Neuronal stem cell (in vitro differentiated cells): Measurements from ENCODE around the gene STIP1.

Experiments used
- DNase-seq: peaks from one replicate; pipeline ENCODE4 v3.0.0-alpha.2; 2013; ENCODE audit warnings: low spot score
- H2AFZ ChIP-seq: one replicate; pipeline ENCODE4 v1.6.1; 2013; ENCODE audit warnings: mild to moderate bottlenecking, low read length, inconsistent platforms
- H2AK5ac ChIP-seq: 2 replicates; pipeline ENCODE4 v1.6.1; 2013; ENCODE audit warnings: low read depth, mild to moderate bottlenecking, inconsistent platforms, low read length, moderate library complexity, mixed read lengths
- H2BK120ac ChIP-seq: 2 replicates; pipeline ENCODE4 v1.6.1; 2013; ENCODE audit warnings: low read depth, mild to moderate bottlenecking, inconsistent platforms, low read length, moderate library complexity, mixed read lengths
- H2BK12ac ChIP-seq: one replicate; pipeline ENCODE4 v1.6.1; 2013; ENCODE audit warnings: low read length, inconsistent platforms
- H2BK15ac ChIP-seq: 2 replicates; pipeline ENCODE4 v1.6.1; 2013; ENCODE audit warnings: mild to moderate bottlenecking, low read length, inconsistent platforms, mixed read lengths
- H2BK5ac ChIP-seq: one replicate; pipeline ENCODE4 v1.6.1; 2013; ENCODE audit warnings: inconsistent platforms, mild to moderate bottlenecking, low read length, moderate library complexity
- H3K14ac ChIP-seq: one replicate; pipeline ENCODE4 v1.6.1; 2013; ENCODE audit warnings: low read length, inconsistent platforms
- H3K18ac ChIP-seq: 2 replicates; pipeline ENCODE4 v1.6.1; 2013; ENCODE audit warnings: low read length, inconsistent platforms
- H3K23ac ChIP-seq: 2 replicates; pipeline ENCODE4 v1.6.1; 2013; ENCODE audit warnings: low read depth, mild to moderate bottlenecking, mixed read lengths, low read length, inconsistent platforms; ENCODE audit not compliant: poor library complexity
- H3K27ac ChIP-seq: replicated peaks from 3 replicates; pipeline ENCODE4 v1.5.1; 2013; ENCODE audit warnings: low read length, inconsistent platforms
- H3K27me3 ChIP-seq, 3 experiments: 2 replicates each; pipeline ENCODE4 v1.6.1; 2013; ENCODE audit warnings: low read length in 3 of 3, mild to moderate bottlenecking in 2 of 3, inconsistent platforms in 1 of 3, low read depth in 1 of 3, mixed read lengths in 1 of 3, moderate library complexity in 1 of 3; ENCODE audit not compliant: control insufficient read depth in 3 of 3, insufficient read depth in 3 of 3
- H3K36me3 ChIP-seq, 2 donors: replicated peaks in 1 of 2; 2 replicates each; pipeline ENCODE4 v1.6.1; 2013; ENCODE audit warnings: low read length in 2 of 2; ENCODE audit not compliant: control insufficient read depth in 2 of 2, insufficient read depth in 2 of 2
- H3K4ac ChIP-seq: 2 replicates; pipeline ENCODE4 v1.6.1; 2013; ENCODE audit warnings: inconsistent platforms, mild to moderate bottlenecking, low read length, moderate library complexity
- H3K4me1 ChIP-seq, 2 donors: 1 replicate in 1 of 2; 2 replicates in 1 of 2; pipeline ENCODE4 v1.6.1; 2013; ENCODE audit warnings: low read length in 2 of 2, low read depth in 1 of 2; ENCODE audit not compliant: control insufficient read depth in 2 of 2, insufficient read depth in 1 of 2
- H3K4me2 ChIP-seq: one replicate; pipeline ENCODE4 v1.6.1; 2013; ENCODE audit warnings: mild to moderate bottlenecking, low read length, inconsistent platforms; ENCODE audit not compliant: insufficient read depth, poor library complexity, severe bottlenecking
- H3K4me3 ChIP-seq, 2 donors: 2 replicates each; pipeline ENCODE4 v1.5.1; 2013; ENCODE audit warnings: low read length in 2 of 2, mild to moderate bottlenecking in 2 of 2, inconsistent platforms in 1 of 2, moderate library complexity in 1 of 2
- H3K79me1 ChIP-seq: one replicate; pipeline ENCODE4 v1.6.1; 2013; ENCODE audit warnings: low read depth, mild to moderate bottlenecking, inconsistent platforms, low read length, moderate library complexity
- H3K9ac ChIP-seq: one replicate; pipeline ENCODE4 v1.6.1; 2013; ENCODE audit warnings: mild to moderate bottlenecking, low read depth, low read length, inconsistent platforms; ENCODE audit not compliant: poor library complexity
- H3K9me3 ChIP-seq, 2 donors: replicated peaks in 1 of 2; 2 replicates each; pipeline versions ENCODE3 to v1.6.1; 2013; ENCODE audit warnings: low read length in 2 of 2, mild to moderate bottlenecking in 2 of 2, inconsistent platforms in 1 of 2, low read depth in 1 of 2, mixed read lengths in 1 of 2, moderate library complexity in 1 of 2; ENCODE audit not compliant: control insufficient read depth in 2 of 2, insufficient read depth in 1 of 2
- H4K8ac ChIP-seq: one replicate; pipeline ENCODE4 v1.6.1; 2013; ENCODE audit warnings: low read depth, mild to moderate bottlenecking, inconsistent platforms, low read length, moderate library complexity
- H4K91ac ChIP-seq: one replicate; pipeline ENCODE4 v1.6.1; 2013; ENCODE audit warnings: low read length, low read depth, mild to moderate bottlenecking, inconsistent platforms; ENCODE audit not compliant: poor library complexity
- WGBS, 2 donors: extraction: QIAGEN DNeasy Blood & Tissue Kit; methylation state at CpG; one replicate each; pipeline ENCODE4 v1.1.7; 2013; ENCODE audit warnings: missing lambda C conversion rate in 2 of 2, mixed read lengths in 1 of 2; ENCODE audit not compliant: insufficient read length in 2 of 2, insufficient replicate concordance in 1 of 2; ENCODE audit errors: extremely low coverage in 2 of 2; 5-methylcytosine and 5-hydroxymethylcytosine counted together

Gene STIP1

DNA sequence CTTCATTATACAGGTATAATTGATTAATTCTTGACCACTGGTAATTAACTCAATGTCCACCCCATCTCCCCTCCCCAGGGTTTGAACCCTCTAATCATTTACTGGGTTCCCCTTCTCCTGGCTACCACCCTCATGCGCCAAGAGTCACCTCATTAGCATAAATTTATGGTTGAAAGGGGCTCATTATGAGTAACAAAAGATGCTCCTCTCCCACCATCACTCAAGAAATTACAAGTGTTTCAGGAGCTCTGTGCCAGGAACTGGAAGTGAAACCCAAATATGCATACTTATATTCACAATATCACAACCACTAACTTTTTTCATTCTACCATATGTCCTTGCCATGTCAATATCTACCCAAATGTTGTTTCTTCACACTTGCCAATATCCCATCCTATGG, 7.8 kb upstream of the STIP1 start:
- H3K9ac ChIP-seq: no peak overlapping the region
- no peak overlapping the region for H2BK12ac ChIP-seq
- H2AK5ac ChIP-seq: no peak overlapping the region
- H3K27ac ChIP-seq: no peak overlapping the region
- H3K4me3 ChIP-seq: no peak overlapping the region
- H3K9me3 ChIP-seq: peaks cover 4 to 6% of the 10 kb centered on the region in 2 donors
- no peak overlapping the region for H4K8ac ChIP-seq
- H2AFZ ChIP-seq: no peak overlapping the region
- WGBS, 2 donors: no CpG with 5 or more reads among the region's 1 CpG
- peaks cover 7 to 12% of the 10 kb centered on the region in 2 donors for H3K4me1 ChIP-seq
- DNase-seq: no peak
- no peak overlapping the region for H2BK15ac ChIP-seq
- no peak overlapping the region for H2BK120ac ChIP-seq
- H3K23ac ChIP-seq: no peak overlapping the region
- no peak overlapping the region for H3K18ac ChIP-seq
- no peak overlapping the region for H3K4ac ChIP-seq
- H3K36me3 ChIP-seq: no peaks in the 10 kb centered on the region
- no peak overlapping the region for H3K4me2 ChIP-seq
- no peaks in the 10 kb centered on the region for H3K27me3 ChIP-seq
- H3K79me1 ChIP-seq: no peaks in the 10 kb centered on the region
- no peak overlapping the region for H3K14ac ChIP-seq
- no peak overlapping the region for H2BK5ac ChIP-seq
- no peak overlapping the region for H4K91ac ChIP-seq

DNA sequence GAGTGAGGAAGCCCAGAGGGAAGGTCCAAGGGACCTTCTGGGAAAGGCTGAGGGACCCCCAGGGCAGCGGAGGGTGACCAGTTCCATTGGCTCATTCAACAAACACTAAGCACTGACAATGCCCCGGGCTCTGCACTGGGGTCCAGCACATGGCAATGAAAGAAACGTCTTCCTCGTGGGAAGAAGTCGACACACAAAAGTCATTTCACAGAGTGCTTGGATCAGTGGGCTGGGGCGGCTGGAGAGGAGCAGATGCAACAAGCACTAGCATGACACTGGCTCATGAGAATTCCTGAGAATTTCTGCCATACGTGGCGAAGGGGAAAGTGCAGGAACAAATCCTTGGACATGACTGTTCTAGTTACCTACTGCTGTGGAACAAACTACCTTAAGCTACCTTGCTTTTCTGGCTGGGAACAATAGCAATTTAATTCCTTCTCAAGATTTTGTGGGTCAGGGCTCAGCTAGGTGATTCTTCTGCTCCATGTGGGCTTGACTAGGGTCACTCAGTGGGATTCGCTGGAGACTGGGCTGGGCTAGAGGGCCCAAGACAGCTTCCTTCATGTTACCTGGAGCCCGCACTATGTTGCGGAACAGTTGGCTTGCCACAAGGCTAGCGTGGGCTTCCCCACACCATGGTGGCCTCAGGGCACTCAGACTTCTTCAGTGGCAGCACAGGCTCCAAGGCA, 6.9 kb upstream of the STIP1 start:
- H3K4me1 ChIP-seq: peaks cover 7 to 12% of the 10 kb centered on the region in 2 donors
- H2BK15ac ChIP-seq: no peak overlapping the region
- no peak overlapping the region for H2AFZ ChIP-seq
- no peaks in the 10 kb centered on the region for H3K36me3 ChIP-seq
- H3K4ac ChIP-seq: no peak overlapping the region
- H3K27ac ChIP-seq: no peak overlapping the region
- DNase-seq: no peak
- H3K14ac ChIP-seq: no peak overlapping the region
- no peak overlapping the region for H2BK5ac ChIP-seq
- H4K91ac ChIP-seq: no peak overlapping the region
- no peaks in the 10 kb centered on the region for H3K79me1 ChIP-seq
- no peak overlapping the region for H2AK5ac ChIP-seq
- no peak overlapping the region for H3K4me3 ChIP-seq
- H3K27me3 ChIP-seq: no peaks in the 10 kb centered on the region
- H3K9me3 ChIP-seq: peaks cover 0 to 2% of the 10 kb centered on the region in 2 donors
- H3K4me2 ChIP-seq: no peak overlapping the region
- H3K23ac ChIP-seq: no peak overlapping the region
- H3K9ac ChIP-seq: no peak overlapping the region
- H4K8ac ChIP-seq: no peak overlapping the region
- no peak overlapping the region for H2BK120ac ChIP-seq
- no peak overlapping the region for H2BK12ac ChIP-seq
- no CpG with 5 or more reads among the region's 12 CpGs for WGBS, 2 donors
- H3K18ac ChIP-seq: no peak overlapping the region

DNA sequence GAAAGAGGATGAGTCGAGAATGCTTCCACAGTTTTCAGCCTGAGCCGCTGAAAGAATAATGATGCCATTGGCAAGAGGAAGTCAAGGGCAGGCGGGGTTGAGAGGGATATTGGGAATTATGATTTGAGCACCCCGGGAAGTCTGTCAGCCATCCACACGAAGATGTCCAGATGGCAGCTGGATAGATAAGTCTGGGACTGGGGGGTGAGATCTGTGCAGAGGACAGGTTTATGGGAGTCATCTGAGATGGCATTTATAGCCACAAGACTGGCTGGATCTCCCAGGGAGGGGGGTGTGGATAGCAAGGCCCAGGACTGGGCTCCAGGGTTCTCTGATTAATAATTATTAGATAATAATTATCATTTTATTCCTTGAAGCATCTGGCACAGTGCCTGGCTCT, 5.1 kb upstream of the STIP1 start:
- Histone ChIP-seq H3K9me3 (no peaks in the 10 kb centered on the region), H2BK12ac (no peak overlapping the region), H3K36me3 (no peaks in the 10 kb centered on the region), H4K91ac (no peak overlapping the region), H2AFZ (peak overlapping the region; percentile 81), H3K27ac (no peak overlapping the region), H3K23ac (no peak overlapping the region), H3K4ac (no peak overlapping the region), H2AK5ac (no peak overlapping the region), H2BK15ac (no peak overlapping the region), H3K14ac (no peak overlapping the region), H3K9ac (no peak overlapping the region), H3K79me1 (no peaks in the 10 kb centered on the region), H3K4me3 (no peak overlapping the region), H3K27me3 (no peaks in the 10 kb centered on the region), H3K4me2 (no peak overlapping the region), H3K18ac (no peak overlapping the region), H4K8ac (no peak overlapping the region), H2BK5ac (no peak overlapping the region), H2BK120ac (no peak overlapping the region), H3K4me1 (peaks cover 10 to 16% of the 10 kb centered on the region in 2 donors)
- no CpG with 5 or more reads among the region's 5 CpGs for WGBS, 2 donors
- no peak for DNase-seq

DNA sequence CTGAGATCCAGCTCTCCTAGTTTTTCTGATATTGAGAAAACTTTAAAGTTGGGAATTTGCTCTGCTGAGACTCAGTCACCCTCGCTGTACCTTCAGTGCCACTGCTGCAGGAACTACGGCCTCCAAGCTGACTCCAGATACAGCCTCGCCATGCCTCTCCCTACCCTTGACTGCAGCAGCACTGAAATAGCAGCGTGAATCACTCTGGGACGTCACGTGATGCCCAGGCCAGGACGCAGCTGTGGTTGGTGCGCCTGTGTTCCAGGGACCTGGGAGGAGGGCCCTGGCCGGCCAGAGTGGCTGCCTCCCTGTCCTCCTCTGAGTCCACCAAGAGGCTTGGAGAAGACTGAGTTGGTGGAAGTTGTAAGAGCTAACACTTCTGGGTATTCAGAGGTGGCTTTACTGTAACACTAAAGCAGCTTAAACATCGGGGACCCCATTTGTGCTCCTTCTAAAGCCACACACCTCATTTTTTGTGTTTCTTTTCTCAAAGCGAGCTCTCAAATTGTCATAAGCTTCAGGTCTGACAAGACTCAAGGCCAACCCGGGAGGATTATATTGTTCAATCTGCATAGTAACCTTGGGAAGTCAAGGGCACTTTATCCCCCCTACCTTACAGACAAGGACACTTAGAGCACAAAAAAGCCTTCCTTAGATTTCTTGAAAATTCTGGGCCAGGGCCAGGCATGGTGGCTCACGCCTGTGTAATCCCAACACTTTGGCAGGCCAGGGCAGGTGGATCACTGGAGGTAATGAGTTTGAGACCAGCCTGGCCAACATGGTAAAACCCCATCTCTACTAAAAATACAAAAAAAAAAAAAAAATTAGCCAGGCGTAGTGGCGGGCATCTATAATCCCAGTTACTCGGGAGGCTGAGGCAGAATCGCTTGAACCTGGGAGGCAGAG, 4.2 kb upstream of the STIP1 start:
- no peak overlapping the region for H3K27ac ChIP-seq
- peaks cover 3% of the 10 kb centered on the region for H3K79me1 ChIP-seq
- H3K18ac ChIP-seq: no peak overlapping the region
- H3K9ac ChIP-seq: no peak overlapping the region
- H2BK120ac ChIP-seq: no peak overlapping the region
- peak overlapping the region; percentile 81 for H2AFZ ChIP-seq
- DNase-seq: no peak
- no peak overlapping the region for H2BK15ac ChIP-seq
- H4K91ac ChIP-seq: no peak overlapping the region
- H2BK5ac ChIP-seq: no peak overlapping the region
- H3K36me3 ChIP-seq: no peaks in the 10 kb centered on the region
- no peaks in the 10 kb centered on the region for H3K9me3 ChIP-seq
- no peak overlapping the region for H3K14ac ChIP-seq
- H3K4me2 ChIP-seq: no peak overlapping the region
- H2BK12ac ChIP-seq: no peak overlapping the region
- no peak overlapping the region for H4K8ac ChIP-seq
- peak overlapping the region; percentile 18 to 44 for H3K4me3 ChIP-seq
- peaks cover 10 to 16% of the 10 kb centered on the region in 2 donors for H3K4me1 ChIP-seq
- no peak overlapping the region for H2AK5ac ChIP-seq
- H3K4ac ChIP-seq: no peak overlapping the region
- no CpG with 5 or more reads among the region's 17 CpGs for WGBS, 2 donors
- no peaks in the 10 kb centered on the region for H3K27me3 ChIP-seq
- H3K23ac ChIP-seq: no peak overlapping the region
